ENCODE measurements around the gene PPP1R9A.

Gene PPP1R9A

GRCh38 chr7:94912085-94912484, 4.7 kb downstream of the PPP1R9A start:
- DNase-seq, result no peak

- no peak for DNase-seq
Observed at GRCh38 chr7:94913391-94913790, 6.0 kb downstream of the PPP1R9A start.

DNA sequence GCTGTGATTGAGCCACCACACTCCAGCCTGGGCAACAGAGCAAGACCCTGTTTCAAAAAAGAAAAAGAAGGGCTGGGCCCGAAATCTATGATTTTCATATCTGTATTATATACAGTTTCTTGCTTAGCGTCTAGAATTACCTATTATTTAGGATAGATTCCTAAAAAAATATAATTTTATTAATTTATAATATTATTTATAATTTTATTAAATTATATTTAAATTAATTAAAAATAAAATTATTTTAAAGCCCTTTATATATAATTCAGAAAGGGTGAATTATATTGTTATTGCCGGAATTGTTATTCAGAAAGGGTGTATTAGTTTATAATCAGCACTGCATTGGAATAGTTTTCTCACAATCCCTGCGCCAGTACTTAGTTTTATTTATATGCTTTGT, 14.5 kb downstream of the PPP1R9A start:
- DNase-seq, result no peak

DNA sequence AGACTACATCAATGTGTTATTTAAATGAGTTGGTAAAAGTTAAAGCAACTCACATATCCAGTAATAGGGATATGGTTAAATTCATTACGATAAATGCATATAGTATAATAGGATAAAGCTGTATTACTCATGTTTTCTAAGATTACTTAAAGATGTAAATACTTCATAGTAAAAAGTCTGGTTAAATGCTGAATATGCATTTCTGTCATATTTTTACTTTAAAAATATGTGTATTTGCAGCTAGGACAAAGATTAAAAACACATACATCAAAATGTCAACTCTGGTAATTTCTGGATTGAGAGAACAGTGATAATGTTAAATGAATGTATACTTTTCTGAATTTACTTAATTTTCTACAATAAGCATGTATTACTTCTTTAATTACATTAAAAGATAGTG, 15.1 kb downstream of the PPP1R9A start:
- DNase-seq, result no peak

DNA sequence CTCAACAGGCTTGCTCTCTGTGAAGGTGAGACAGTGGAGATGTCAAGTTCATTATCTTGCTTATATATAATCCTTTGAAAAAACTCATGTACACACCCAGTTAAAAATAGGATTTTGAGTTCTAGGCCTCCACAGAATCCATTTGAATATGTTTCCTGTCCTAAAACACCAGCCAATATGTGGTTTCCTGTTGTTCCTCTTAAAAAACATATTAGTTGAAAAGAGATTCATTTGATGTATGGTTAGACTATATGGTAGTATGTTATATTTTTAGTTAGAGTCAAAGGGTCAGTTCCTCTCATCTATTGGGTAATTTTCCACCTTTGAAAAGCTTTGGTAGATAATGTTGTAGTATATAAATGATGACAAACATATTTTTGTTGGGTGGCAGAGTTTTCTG, 16.0 kb downstream of the PPP1R9A start:
- no peak for DNase-seq

DNA sequence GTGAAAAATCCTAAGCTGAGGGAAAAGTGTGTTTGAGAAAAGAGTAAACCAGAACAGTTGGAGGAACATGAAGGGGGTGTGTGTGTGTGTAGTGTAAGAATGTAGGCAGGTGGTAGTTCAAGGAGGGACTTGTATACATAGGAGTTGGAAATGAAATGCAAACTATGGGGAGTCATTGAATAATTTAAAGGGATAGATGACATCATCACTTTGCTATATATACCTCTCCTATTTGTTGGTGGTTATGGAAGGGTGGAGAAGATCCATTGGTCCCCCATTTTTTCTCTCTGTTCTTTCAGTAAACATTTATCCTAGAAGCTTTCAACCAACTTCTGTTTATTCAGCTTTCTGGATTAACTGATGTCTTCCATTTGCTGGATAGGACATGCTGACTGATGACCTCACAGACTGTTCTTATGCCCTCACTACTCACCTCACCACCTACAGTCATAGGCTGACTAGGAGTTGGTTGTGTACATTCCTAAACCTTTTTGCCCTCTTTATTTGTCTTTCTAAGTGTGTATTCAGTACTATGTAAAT, 20.8 kb downstream of the PPP1R9A start:
- DNase-seq, result no peak

DNA sequence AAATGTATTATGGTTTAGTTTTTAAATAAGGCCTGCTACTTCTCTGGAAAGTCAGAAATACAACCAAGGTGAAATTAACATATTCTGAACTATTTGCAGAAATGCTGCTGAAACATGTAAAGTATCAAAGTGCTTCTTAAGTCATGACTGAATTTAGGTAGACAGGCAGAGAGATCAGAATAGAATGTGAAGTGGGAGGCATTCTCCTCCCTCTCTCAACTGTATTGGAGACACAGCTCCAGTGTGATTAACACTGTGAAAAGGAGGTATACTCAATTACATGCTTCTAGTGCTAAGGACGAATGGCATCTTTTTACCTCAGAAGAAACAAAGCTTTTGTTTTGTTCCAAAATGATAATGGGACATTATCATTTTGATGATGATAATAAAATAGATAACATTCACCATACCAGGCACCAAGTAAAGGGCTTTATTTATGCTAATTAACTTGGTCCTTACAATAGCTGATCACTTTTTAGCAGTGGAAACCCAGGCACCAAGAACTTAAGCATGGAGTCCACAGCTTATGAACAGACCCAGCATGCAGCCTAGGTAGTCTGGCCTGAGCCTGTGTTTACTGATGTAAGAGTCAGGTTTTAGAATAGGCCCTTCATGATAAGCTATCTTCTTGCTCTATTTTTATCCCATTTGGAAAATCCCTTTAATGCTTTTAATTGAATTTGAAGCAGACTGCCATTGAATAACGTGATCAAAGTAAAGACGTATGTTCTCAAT, 26.0 kb downstream of the PPP1R9A start:
- DNase-seq, result no peak

DNA sequence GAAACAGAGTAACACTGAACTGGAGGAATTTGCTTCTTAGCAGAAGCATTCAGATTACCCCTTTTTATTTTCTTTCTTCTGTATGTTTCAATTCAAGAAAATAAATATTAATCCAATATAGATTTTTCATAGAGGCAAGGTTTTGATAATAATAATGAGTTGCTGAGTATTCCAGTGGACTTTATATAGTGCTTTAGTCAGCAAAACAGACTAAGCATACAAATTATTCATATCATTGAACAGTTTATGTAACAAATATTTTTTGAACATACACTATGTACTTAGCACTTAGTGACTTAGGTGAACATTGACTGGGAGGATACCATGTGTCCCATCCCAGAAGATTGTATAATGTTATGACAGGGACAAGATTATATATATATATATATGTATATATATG, 32.0 kb downstream of the PPP1R9A start:
- no peak for DNase-seq

GRCh38 chr7:94940241-94940640, 32.8 kb downstream of the PPP1R9A start:
- DNase-seq, result no peak

GRCh38 chr7:94941844-94942632, 34.6 kb downstream of the PPP1R9A start:
- DNase-seq, result no peak

GRCh38 chr7:94943134-94943533, 35.7 kb downstream of the PPP1R9A start:
- no peak for DNase-seq

DNA sequence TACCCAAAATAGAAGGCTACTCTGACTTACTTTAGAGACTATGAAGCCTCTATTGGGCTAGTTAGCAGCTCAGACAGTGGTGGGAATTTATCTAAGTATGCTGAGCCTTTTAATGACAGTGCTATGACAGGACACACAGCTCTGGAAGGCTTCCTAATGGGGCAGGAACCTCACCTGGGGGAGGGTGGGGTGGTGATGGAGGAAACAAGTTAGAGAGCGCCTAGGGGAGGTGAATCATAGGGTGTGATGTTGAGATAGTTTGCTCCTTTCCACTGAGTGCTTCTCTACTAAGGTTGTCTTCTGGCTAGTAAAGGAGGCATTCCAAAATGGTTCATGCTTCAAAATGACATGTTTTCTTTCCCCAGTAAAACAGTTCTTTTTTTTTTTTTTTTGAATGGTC, 42.1 kb downstream of the PPP1R9A start:
- DNase-seq, result no peak

- no peak for DNase-seq
Observed at GRCh38 chr7:94955807-94956206, 48.4 kb downstream of the PPP1R9A start.

DNA sequence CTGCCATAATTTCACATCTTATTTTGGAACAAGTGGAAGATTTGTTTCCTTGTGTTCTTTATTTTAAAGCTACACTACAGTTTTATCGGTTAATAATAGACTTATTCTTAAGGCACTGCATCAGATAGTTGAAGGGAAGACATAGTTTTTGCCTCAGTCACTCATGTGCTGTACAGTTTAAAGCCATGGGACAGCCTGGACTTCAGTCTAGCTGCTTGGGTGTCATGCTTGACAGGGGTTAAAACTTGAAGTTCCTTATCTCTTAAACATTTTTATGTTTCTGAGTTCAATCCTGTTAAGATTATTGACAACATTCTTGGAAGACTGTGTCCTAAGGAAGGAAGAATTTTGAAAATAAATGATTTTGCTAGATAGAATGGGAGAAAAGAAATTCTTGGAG, 49.7 kb downstream of the PPP1R9A start:
- no peak for DNase-seq

DNA sequence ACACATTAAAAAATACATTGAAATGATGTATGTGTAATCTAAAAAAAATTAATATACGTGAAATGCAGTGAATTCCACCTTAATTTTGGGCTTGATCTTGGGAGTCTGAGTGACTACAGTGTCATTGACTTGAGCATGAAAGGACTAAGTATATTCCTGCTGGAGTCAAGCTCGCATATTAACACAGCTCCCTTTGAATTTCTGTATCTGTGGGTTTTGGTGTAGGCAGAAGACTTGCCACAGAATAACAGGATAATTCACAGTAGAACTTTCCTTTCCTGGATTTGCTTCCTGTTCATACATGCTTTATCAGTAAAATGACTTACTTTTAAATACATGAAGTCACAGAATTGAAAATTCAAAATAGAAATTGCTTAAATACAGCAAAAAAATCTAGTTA, 55.3 kb downstream of the PPP1R9A start:
- no peak for DNase-seq

DNA sequence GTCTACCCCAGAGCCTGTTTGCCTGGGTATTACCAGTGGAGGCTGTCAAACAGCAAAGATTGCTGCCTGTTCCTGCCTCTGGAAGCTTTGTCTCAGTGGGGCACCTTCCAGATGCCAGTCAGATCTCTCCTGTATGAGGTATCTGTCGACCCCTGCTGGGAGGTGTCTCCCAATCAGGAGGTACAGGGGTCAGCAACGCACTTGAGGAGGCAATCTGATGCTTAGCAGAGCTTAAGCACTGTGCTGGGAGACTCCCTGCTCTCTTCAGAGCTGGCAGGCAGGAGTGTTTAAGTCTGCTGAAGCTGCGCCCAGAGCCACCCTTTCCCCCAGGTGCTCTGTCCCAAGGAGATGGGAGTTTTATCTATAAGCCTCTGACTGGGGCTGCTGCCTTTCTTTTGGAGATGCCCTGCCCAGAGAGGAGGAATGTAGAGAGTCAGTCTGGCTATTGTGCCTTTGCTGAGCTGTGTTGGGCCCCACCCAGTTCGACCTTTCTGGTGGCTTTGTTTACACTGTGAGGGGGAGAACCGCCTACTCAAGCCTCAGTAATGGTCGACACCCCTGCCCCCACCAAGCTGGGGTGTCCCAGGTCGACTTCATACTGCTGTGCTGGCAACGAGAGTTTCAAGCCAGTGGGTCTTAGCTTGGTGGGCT, 62.2 kb downstream of the PPP1R9A start:
- DNase-seq, result no peak

- DNase-seq, result no peak
Observed at GRCh38 chr7:94970085-94970576, 62.7 kb downstream of the PPP1R9A start.

DNA sequence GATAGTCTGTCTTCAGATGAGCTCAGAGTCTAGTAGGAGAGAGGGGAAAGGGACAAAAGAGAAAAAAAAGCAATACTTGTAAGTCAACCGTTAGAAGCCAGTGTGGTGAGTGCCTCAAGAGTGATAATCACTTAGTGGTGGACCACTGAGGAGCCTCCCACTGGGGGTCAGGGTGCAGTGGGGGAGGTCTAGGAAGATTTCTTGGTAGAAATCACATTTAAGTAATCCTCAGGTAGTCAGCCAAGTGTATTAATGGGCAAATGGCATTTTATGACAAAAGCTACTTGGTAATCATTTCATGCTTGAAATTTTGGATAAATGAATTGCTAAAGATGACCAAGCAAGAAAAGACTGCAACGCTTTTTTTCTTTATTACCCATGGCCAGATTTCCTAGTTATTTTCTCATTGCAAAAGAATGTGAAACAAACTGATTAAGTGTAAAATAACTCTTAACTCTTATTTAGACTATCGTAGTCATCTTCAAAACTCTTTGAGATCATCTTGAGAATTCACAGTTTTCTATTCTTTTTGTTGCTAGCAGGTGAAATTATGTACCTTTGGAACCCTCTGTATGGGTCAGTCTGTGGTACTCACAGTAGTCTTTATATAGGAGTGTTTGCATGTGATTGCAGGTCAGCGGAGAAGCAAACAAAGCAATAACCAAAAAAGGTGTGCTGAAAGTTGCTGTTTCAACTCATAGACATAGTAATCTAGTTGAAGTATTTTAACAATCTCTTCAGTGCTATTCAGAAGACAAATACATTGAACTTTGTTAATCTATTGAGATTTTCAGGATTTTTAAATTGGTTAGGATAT, 63.9 kb downstream of the PPP1R9A start:
- DNase-seq, result peak; percentile 56

GRCh38 chr7:94972296-94972695, 64.9 kb downstream of the PPP1R9A start:
- peak; percentile 70 for DNase-seq

GRCh38 chr7:94973844-94974243, 66.5 kb downstream of the PPP1R9A start:
- DNase-seq, result no peak

DNA sequence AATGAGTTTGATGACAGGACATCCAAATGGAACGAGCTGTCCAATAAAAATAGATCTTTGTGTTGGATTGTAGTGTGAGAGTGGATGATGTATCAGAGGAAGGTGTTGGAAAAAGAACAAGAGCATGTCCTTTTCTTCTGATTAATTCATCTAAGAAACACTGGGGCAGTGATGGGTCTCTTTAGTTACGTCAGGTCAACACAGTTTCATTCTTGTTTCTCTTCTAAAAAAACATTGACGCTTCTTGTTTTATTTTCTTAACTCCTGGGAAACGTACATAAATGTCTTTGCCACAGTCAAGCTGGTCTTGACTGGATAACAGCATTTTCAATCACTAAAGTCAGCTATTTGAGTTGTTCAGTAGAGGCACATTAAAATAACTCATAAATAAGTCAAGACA, 67.0 kb downstream of the PPP1R9A start:
- DNase-seq, result no peak

- DNase-seq, result peak; percentile 62
Observed at GRCh38 chr7:94975336-94975735, 67.9 kb downstream of the PPP1R9A start.

Data from fibroblast of skin of right quadriceps (primary cell).